Activated CD4-positive, alpha-beta T cell treated with anti-CD3 and anti-CD28 coated beads, Interleukin-2, amount 50 U/mL, for 24 hours (primary cell): ENCODE results near the gene IVD.
"Not testable (repeated sequence)": the region's sequence is repeated elsewhere in the genome, so short reads cannot be mapped to it uniquely, and the experiment has no call there.

Experiments
- DNase-seq, 2 donors: peaks; one replicate each; pipeline ENCODE4 v3.0.0-alpha.2; 2020; ENCODE audit warnings: low read depth in 1 of 2, low spot score in 1 of 2

IVD gene

GRCh38 chr15:40437752-40438687 is 32.4 kb downstream of the IVD start:
- no peak for DNase-seq

- no peak for DNase-seq
These were observed 33.1 kb downstream of the IVD start for GRCh38 chr15:40438712-40439111.

GRCh38 chr15:40439461-40439959 is 33.9 kb downstream of the IVD start:
- no peak for DNase-seq

- DNase-seq = no peak
These were observed 34.6 kb downstream of the IVD start for GRCh38 chr15:40439960-40440742.

GRCh38 chr15:40440743-40441564 is 35.4 kb downstream of the IVD start, which contains the start of gene BAHD1:
TSS of gene BAHD1 (plus strand) at chr15:40440953. CDS start at chr15:40458465, 17,512 bp downstream.
- DNase-seq = peak; percentile 82 to 93

GRCh38 chr15:40441565-40442531 is 36.3 kb downstream of the IVD start:
- DNase-seq = no peak

- no peak for DNase-seq
These were observed 37.7 kb downstream of the IVD start for GRCh38 chr15:40443255-40443654.

GRCh38 chr15:40443846-40444245 is 38.3 kb downstream of the IVD start:
- no peak for DNase-seq

GRCh38 chr15:40444736-40445135 is 39.1 kb downstream of the IVD start:
- no peak for DNase-seq

- no peak for DNase-seq
These were observed 39.9 kb downstream of the IVD start for GRCh38 chr15:40445421-40445922.

GRCh38 chr15:40446144-40446543 is 40.5 kb downstream of the IVD start:
- DNase-seq = no peak

GRCh38 chr15:40448354-40448753 is 42.8 kb downstream of the IVD start:
- DNase-seq = no peak

- no peak for DNase-seq
These were observed 43.7 kb downstream of the IVD start for GRCh38 chr15:40449275-40449674.

- no peak for DNase-seq
These were observed 44.5 kb downstream of the IVD start for GRCh38 chr15:40450047-40450446.

GRCh38 chr15:40451527-40452158 is 46.0 kb downstream of the IVD start:
- DNase-seq = no peak

- DNase-seq = no peak
These were observed 46.9 kb downstream of the IVD start for GRCh38 chr15:40452296-40453090.

- DNase-seq = not testable (repeated sequence)
These were observed 48.3 kb downstream of the IVD start for GRCh38 chr15:40453941-40454340.

GRCh38 chr15:40454904-40455391 is 49.4 kb downstream of the IVD start:
- DNase-seq = no peak
